K562 (cell line): Measurements from ENCODE around the gene WSCD2. TPM values are rescaled to one million over a fixed set of nuclear protein-coding genes. Genes with fewer than 3 reads are reported as not detected.

Source experiments
- ARID1B ChIP-seq: fragments of 450-650 bp; IDR thresholded peaks from 2 replicates; pipeline ENCODE4 v1.6.1; 2016; ENCODE audit warnings: antibody characterized with exemption, mild to moderate bottlenecking, inconsistent platforms
- CEBPG ChIP-seq, 3 experiments: fragments of 200-800 bp in 1 of 3; sonication (Bioruptor generic) in 1 of 3; sonication (generic) in 1 of 3; formaldehyde crosslinking in 1 of 3; IDR thresholded peaks in 2 of 3; conservative IDR thresholded peaks in 1 of 3; 2 replicates each; pipeline versions ENCODE4 v1.6.1 to v1.8.0; 2016 to 2022; ENCODE audit warnings: missing compliant biosample characterization in 2 of 3, missing genetic modification characterization in 2 of 3, mild to moderate bottlenecking in 1 of 3, missing genetic modification reagents in 1 of 3
- FOXK1 ChIP-seq: sonication (generic); formaldehyde crosslinking; IDR thresholded peaks from 2 replicates; pipeline ENCODE4 v1.8.0; 2022; ENCODE audit warnings: missing genetic modification reagents, mild to moderate bottlenecking, borderline replicate concordance
- MTA1 ChIP-seq: fragments of 450-650 bp; IDR thresholded peaks from 2 replicates; pipeline ENCODE4 v1.6.1; 2017; ENCODE audit warnings: borderline replicate concordance
- RFX5 ChIP-seq: IDR thresholded peaks from 2 replicates; pipeline ENCODE4 v1.6.1; 2011; ENCODE audit warnings: low read depth, mild to moderate bottlenecking, improper control_type of control experiment, low read length
- SRSF9 ChIP-seq: fragments of 200-400 bp; formaldehyde crosslinking; IDR thresholded peaks from 2 replicates; pipeline ENCODE4 v1.6.1; 2017; ENCODE audit warnings: low read depth, low read length, borderline replicate concordance
- TRIM25 ChIP-seq: fragments of 450-650 bp; IDR thresholded peaks from 2 replicates; pipeline ENCODE4 v1.7.0; 2016; ENCODE audit warnings: borderline replicate concordance
- ZNF239 ChIP-seq: fragments of 250-450 bp; sonication (Bioruptor Pico); IDR thresholded peaks from 2 replicates; pipeline ENCODE4 v1.4.0; 2020; ENCODE audit warnings: mild to moderate bottlenecking
- polyA plus RNA-seq, 8 experiments: library from polyadenylated mRNA; depleted of rRNA in 4 of 8; stranded (reverse) in 5 of 8; unstranded in 3 of 8; fragments of >200 nt; fragmentation: Nextera tagmentation in 2 of 8; fragmentation: Illumina TruSeq in 1 of 8; extraction: Ambion mirVana in 2 of 8; extraction: Trizol in 1 of 8; gene quantifications; 2 replicates each; pipeline versions ENCODE4 v1.2.1 to v1.2.3, GENCODE V29; 2011 to 2014; ENCODE audit warnings: inconsistent platforms in 1 of 8, missing spikeins in 1 of 8
- total RNA-seq, 7 experiments: library from RNA; depleted of rRNA in 6 of 7; stranded (reverse); fragments of >200 nt in 6 of 7; fragmentation: Illumina TruSeq in 2 of 7; extraction: Trizol in 2 of 7; gene quantifications; 2 replicates each; pipeline versions ENCODE4 v1.2.1 to v1.2.3, GENCODE V29; 2011 to 2021; ENCODE audit warnings: low replicate concordance in 1 of 7
- TF ChIP-seq, protein P1 (sequence below): fragments of 250-450 bp; sonication (Bioruptor Pico); IDR thresholded peaks from 2 replicates; pipeline ENCODE4 v1.8.0; 2021; ENCODE audit warnings: moderate library complexity, mild to moderate bottlenecking, inconsistent platforms
- TF ChIP-seq, protein P2 (sequence below): fragments of 250-450 bp; sonication (Bioruptor Pico); IDR thresholded peaks from 2 replicates; pipeline ENCODE4 v1.8.0; 2021; ENCODE audit warnings: borderline replicate concordance, mild to moderate bottlenecking, moderate library complexity; ENCODE audit not compliant: poor library complexity, severe bottlenecking

WSCD2 gene
- total and polyA plus RNA-seq, 9 of the 15 experiments (the other 6 are each of a cell fraction or from before 2014, with no cell fraction given) = 0.72 to 14.1 (median 4.0) TPM

DNA sequence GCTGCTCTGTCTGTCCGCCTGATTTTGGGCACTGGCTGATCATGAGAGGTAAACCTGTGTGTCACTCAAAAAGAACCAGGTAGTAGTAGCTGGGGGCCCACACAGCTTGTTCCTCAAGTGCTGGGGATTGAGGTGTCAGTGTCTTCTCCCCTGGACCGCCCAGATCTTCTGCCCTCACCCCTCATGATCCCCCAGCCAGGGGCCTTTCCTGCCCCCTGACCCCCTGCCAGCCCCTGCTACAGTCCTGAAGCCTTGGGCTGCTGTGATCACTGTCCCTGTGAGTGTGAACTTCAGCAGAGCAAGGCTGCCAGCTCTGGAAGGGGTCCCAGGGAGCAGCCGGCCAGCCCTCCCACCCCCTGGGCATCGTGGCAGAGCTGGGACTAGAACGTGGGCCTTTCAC lies 11.4 kb downstream of the WSCD2 start (continued):
- TF ChIP-seq, protein P1, sequence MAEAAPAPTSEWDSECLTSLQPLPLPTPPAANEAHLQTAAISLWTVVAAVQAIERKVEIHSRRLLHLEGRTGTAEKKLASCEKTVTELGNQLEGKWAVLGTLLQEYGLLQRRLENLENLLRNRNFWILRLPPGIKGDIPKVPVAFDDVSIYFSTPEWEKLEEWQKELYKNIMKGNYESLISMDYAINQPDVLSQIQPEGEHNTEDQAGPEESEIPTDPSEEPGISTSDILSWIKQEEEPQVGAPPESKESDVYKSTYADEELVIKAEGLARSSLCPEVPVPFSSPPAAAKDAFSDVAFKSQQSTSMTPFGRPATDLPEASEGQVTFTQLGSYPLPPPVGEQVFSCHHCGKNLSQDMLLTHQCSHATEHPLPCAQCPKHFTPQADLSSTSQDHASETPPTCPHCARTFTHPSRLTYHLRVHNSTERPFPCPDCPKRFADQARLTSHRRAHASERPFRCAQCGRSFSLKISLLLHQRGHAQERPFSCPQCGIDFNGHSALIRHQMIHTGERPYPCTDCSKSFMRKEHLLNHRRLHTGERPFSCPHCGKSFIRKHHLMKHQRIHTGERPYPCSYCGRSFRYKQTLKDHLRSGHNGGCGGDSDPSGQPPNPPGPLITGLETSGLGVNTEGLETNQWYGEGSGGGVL (CRISPR knock-in tag) = no peak
- TF ChIP-seq CEBPG (CRISPR knock-in tag; IDR thresholded peaks at IDR 0.05) (no peak), CEBPG (tag; conservative IDR thresholded peaks at IDR 0.05 in 1 of 2, IDR thresholded peaks at IDR 0.05 in 1 of 2) (no peak), SRSF9 (no peak), ARID1B (no peak), TRIM25 (no peak), ZNF239 (CRISPR knock-in tag) (no peak), RFX5 (no peak), FOXK1 (CRISPR knock-in tag) (no peak), MTA1 (no peak)
- TF ChIP-seq, protein P2, sequence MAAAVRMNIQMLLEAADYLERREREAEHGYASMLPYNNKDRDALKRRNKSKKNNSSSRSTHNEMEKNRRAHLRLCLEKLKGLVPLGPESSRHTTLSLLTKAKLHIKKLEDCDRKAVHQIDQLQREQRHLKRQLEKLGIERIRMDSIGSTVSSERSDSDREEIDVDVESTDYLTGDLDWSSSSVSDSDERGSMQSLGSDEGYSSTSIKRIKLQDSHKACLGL (CRISPR knock-in tag) = no peak
